Smooth muscle cell (in vitro differentiated cells): ENCODE measurements around the gene SLCO4A1. TPM values are rescaled to one million over a fixed set of nuclear protein-coding genes. Genes with fewer than 3 reads are reported as not detected.

ENCODE experiments used
- DNase-seq: peaks from one replicate; lab custom pipeline; 2025; ENCODE audit not compliant: unreplicated experiment; lab: John Stamatoyannopoulos, UW
- H2AFZ ChIP-seq: fragments of 200-600 bp; sonication (generic); 2 replicates; pipeline ENCODE4 v1.6.0; 2016; ENCODE audit warnings: antibody characterized with exemption, low read depth, mild to moderate bottlenecking
- H3F3A ChIP-seq: fragments of 200-600 bp; sonication (generic); 2 replicates; pipeline ENCODE4 v1.6.0; 2017; ENCODE audit warnings: antibody characterized with exemption, low read depth
- H3K27ac ChIP-seq: fragments of 200-600 bp; sonication (generic); 2 replicates; pipeline ENCODE4 v1.5.1; 2016; ENCODE audit warnings: low read depth, mild to moderate bottlenecking
- H3K27me3 ChIP-seq: fragments of 200-600 bp; sonication (generic); 2 replicates; pipeline ENCODE4 v1.6.1; 2016; ENCODE audit warnings: low read depth, mild to moderate bottlenecking
- H3K36me3 ChIP-seq: fragments of 200-600 bp; sonication (generic); 2 replicates; pipeline ENCODE4 v1.5.1; 2016; ENCODE audit warnings: low read depth
- H3K4me1 ChIP-seq: fragments of 200-600 bp; sonication (generic); 2 replicates; pipeline ENCODE4 v1.5.1; 2016; ENCODE audit warnings: low read depth
- H3K4me2 ChIP-seq: fragments of 200-600 bp; sonication (generic); 2 replicates; pipeline ENCODE4 v1.6.0; 2016; ENCODE audit warnings: mild to moderate bottlenecking
- H3K4me3 ChIP-seq: fragments of 200-600 bp; sonication (generic); 2 replicates; pipeline ENCODE4 v1.5.1; 2016; ENCODE audit warnings: mild to moderate bottlenecking
- H3K79me2 ChIP-seq: fragments of 200-600 bp; sonication (generic); 2 replicates; pipeline ENCODE4 v1.6.0; 2016; ENCODE audit warnings: low read depth, mild to moderate bottlenecking
- H3K9ac ChIP-seq: fragments of 200-600 bp; sonication (generic); 2 replicates; pipeline ENCODE4 v1.6.0; 2016; ENCODE audit warnings: low read depth
- H3K9me3 ChIP-seq: fragments of 200-600 bp; sonication (generic); replicated peaks from 2 replicates; pipeline ENCODE4 v1.5.1; 2016; ENCODE audit warnings: low read depth
- H4K20me1 ChIP-seq: fragments of 200-600 bp; sonication (generic); 2 replicates; pipeline ENCODE4 v1.6.0; 2016; ENCODE audit warnings: low read depth
- WGBS: methylation state at CpG from one replicate; pipeline ENCODE4 v1.1.7; 2016; ENCODE audit warnings: low lambda C conversion rate; 5-methylcytosine and 5-hydroxymethylcytosine counted together
- polyA plus RNA-seq: library from polyadenylated mRNA; unstranded; fragments of >200 nt; fragmentation: Nextera tagmentation; extraction: Ambion mirVana; gene quantifications from 2 replicates; pipeline ENCODE4 v1.2.1, GENCODE V29; 2016
- total RNA-seq: library from RNA; depleted of rRNA; stranded (reverse); fragments of >200 nt; gene quantifications from 2 replicates; pipeline ENCODE4 v1.2.3, GENCODE V29; 2014
- TF ChIP-seq, protein P1 (sequence below): fragments of 200-600 bp; sonication (generic); IDR thresholded peaks from 2 replicates; pipeline ENCODE4 v1.5.1; 2017; ENCODE audit warnings: borderline replicate concordance, mild to moderate bottlenecking, antibody characterized with exemption; ENCODE audit not compliant: insufficient read depth, poor library complexity, severe bottlenecking

Gene SLCO4A1
- total and polyA plus RNA-seq, 2 experiments from 2014 or later, result 0.81 to 1.4 TPM

DNA sequence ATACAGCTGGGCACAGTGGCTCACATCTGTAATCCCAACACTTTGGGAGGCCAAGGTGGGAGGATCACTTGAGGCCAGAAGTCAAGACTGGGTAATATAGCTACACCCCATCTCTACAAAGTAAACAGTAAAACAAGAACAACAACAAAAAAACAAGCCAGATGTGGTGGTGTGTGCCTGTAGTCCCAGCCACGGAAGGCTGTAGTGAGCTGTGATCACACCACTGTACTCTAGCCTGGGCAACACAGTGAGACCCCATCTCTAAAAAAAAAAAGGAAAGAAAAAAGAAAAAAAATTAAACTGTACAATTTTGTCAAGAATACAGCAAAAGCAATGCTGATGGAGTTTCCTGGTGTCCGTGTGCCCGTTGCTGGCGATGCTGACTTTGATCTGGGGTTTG lies 47.2 kb upstream of the SLCO4A1 start:
- Histone ChIP-seq H3K4me1 (no peaks in the 10 kb centered on the region), H4K20me1 (no peaks in the 10 kb centered on the region), H3K79me2 (no peaks in the 10 kb centered on the region), H3F3A (no peaks in the 10 kb centered on the region), H3K4me3 (no peak overlapping the region), H3K4me2 (no peak overlapping the region), H3K9me3 (no peaks in the 10 kb centered on the region), H3K27ac (no peak overlapping the region), H3K9ac (no peak overlapping the region), H3K27me3 (no peaks in the 10 kb centered on the region), H3K36me3 (no peaks in the 10 kb centered on the region), H2AFZ (no peak overlapping the region)
- no peak for DNase-seq
- 80% methylated on average over 4 of the region's 4 CpGs for WGBS
- TF ChIP-seq, protein P1, sequence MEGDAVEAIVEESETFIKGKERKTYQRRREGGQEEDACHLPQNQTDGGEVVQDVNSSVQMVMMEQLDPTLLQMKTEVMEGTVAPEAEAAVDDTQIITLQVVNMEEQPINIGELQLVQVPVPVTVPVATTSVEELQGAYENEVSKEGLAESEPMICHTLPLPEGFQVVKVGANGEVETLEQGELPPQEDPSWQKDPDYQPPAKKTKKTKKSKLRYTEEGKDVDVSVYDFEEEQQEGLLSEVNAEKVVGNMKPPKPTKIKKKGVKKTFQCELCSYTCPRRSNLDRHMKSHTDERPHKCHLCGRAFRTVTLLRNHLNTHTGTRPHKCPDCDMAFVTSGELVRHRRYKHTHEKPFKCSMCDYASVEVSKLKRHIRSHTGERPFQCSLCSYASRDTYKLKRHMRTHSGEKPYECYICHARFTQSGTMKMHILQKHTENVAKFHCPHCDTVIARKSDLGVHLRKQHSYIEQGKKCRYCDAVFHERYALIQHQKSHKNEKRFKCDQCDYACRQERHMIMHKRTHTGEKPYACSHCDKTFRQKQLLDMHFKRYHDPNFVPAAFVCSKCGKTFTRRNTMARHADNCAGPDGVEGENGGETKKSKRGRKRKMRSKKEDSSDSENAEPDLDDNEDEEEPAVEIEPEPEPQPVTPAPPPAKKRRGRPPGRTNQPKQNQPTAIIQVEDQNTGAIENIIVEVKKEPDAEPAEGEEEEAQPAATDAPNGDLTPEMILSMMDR, result no peak

DNA sequence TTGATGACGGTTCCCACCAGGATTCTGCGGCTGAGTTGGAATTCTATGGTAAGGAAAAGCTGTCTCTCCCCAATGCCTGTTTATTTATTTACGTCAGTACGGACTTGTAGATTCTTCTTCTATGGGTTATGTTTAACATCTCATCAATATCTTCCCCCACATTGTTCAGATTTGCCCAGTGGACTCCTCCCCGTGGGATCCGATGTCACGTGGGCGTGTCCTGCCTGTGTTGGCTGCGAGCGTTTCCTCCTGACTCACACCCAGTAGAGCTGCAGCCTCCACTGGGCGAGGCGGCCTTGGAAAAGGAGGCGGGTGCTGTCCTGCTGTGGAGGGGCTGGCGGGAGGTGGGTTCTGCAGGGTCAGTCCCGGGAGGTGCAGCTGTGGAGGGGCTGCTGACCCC lies 46.8 kb upstream of the SLCO4A1 start:
- Histone ChIP-seq H3K27me3 (no peaks in the 10 kb centered on the region), H3K4me2 (no peak overlapping the region), H3K36me3 (no peaks in the 10 kb centered on the region), H3K4me1 (no peaks in the 10 kb centered on the region), H3K9ac (no peak overlapping the region), H2AFZ (no peak overlapping the region), H3K79me2 (no peaks in the 10 kb centered on the region), H3K9me3 (no peaks in the 10 kb centered on the region), H4K20me1 (no peaks in the 10 kb centered on the region), H3K4me3 (no peak overlapping the region), H3K27ac (no peak overlapping the region), H3F3A (no peaks in the 10 kb centered on the region)
- no peak for DNase-seq
- 58% methylated on average over 15 of the region's 15 CpGs for WGBS
- TF ChIP-seq, protein P1, result no peak

DNA sequence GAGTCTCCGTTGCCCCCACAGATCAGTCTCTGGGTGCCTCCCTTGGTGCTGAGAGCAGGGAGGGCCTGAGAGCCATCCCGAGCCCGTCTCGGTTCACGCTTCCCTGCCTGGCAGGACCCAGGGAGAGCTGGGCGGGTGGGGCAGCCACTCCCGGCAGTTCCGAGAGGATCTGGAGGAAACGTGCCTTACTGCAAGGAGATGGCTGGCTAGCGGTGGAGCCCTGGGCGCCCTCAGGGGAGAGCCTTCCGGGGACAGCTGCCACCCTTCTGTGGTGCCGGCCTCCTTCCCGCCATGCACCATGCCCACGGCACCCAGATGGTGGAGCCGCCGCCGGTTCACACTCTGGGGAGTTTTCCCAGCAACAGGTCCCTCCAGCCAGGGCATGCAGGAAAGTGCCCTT lies 45.8 kb upstream of the SLCO4A1 start:
- Histone ChIP-seq H3K4me2 (no peak overlapping the region), H3K4me1 (no peaks in the 10 kb centered on the region), H3K9ac (no peak overlapping the region), H2AFZ (no peak overlapping the region), H3K79me2 (no peaks in the 10 kb centered on the region), H3K9me3 (no peaks in the 10 kb centered on the region), H3K36me3 (no peaks in the 10 kb centered on the region), H3K27ac (no peak overlapping the region), H3F3A (no peaks in the 10 kb centered on the region), H4K20me1 (no peaks in the 10 kb centered on the region), H3K27me3 (no peaks in the 10 kb centered on the region), H3K4me3 (no peak overlapping the region)
- DNase-seq, result no peak
- TF ChIP-seq, protein P1, result no peak
- WGBS, result 79% methylated on average over 17 of the region's 18 CpGs

DNA sequence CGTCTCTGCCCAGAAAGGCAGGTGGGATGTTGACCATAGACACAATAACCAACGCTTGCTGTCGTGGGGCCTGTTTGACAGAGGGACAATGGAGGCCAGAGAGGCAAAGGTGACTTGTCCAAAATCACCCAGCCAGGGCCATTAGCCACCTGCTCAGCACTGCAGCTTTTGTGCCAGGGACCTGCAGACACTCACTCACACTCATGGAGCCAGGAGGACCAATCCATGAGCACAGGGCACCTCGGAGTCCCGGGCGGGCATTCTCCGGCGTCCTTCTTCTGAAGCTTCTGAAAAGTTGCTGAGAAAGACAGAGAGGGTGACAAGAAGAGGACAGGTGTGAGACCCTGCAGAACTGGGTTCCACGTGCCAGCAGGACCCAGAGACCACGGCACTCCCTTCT lies 45.4 kb upstream of the SLCO4A1 start:
- Histone ChIP-seq H3K4me2 (no peak overlapping the region), H3K79me2 (no peaks in the 10 kb centered on the region), H3K27ac (no peak overlapping the region), H3K4me3 (no peak overlapping the region), H4K20me1 (no peaks in the 10 kb centered on the region), H3K9ac (no peak overlapping the region), H2AFZ (no peak overlapping the region), H3K4me1 (no peaks in the 10 kb centered on the region), H3K9me3 (no peaks in the 10 kb centered on the region), H3K36me3 (no peaks in the 10 kb centered on the region), H3F3A (no peaks in the 10 kb centered on the region), H3K27me3 (no peaks in the 10 kb centered on the region)
- 90% methylated on average over 10 of the region's 10 CpGs for WGBS
- TF ChIP-seq, protein P1, result no peak
- DNase-seq, result no peak
